NCI-H510A (cell line): ENCODE results near the gene MED13L.
A peak's percentile ranks its signal among the peaks of the same experiment; 100 is the strongest.

Experiments
- DNase-seq: peaks from one replicate; lab custom pipeline; 2025; lab: John Stamatoyannopoulos, UW

The MED13L gene

DNA sequence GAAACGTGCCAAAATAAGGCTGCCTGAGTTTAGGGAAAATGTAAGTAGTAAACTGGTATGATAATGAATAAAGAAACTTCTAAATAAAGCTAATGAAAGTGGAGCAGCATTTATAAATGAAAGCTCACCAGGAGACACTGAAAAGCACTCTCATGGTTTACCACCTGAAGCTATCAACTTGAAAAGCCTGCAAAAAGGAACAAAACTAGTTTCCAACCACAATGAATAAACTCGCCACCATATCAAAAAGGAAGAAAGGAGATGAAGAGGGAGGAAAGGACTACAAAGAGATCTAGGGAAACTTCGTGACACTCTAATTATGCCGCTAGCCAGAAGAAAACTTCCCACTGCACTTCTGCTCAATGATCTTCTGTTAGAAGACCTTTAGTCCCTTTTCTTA, 66.7 kb downstream of the MED13L start:
- no peak for DNase-seq

DNA sequence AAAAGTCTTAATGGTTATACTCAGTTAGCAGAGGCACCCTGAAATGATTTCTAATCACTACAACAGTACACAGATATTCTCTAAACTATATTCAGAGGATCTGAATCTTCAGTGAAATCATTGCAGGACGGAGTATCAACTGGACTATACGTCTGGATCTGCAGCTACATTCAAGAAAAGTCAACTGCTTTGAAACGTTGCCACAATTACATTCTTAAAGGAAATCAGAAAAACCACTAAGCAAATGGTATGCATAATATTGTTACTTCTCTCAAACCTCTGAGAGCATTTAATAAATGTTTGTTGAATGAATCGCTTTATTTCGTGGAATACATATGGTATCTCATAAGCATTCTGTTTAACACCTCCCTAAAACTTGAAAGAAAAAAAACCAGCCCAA, 67.4 kb downstream of the MED13L start:
- no peak for DNase-seq

DNA sequence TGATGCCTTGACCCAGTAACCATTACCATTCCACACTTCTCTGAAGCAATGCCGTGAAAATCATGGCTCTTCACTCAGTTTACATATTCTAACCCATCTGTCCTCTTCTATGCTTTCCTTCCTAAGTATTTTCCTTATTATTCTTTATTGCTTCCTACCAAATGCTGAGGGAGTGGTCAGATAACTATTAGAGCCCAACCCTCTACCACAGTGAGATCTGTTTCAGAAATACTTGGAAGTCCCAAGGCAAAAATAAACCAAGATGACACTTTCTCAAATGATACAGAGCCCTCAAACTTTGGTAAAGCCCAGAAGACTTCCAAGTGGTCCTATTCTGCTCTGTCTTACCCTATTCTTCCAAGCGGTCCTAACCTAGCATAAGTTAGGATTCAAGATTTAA, 68.0 kb downstream of the MED13L start:
- no peak for DNase-seq

DNA sequence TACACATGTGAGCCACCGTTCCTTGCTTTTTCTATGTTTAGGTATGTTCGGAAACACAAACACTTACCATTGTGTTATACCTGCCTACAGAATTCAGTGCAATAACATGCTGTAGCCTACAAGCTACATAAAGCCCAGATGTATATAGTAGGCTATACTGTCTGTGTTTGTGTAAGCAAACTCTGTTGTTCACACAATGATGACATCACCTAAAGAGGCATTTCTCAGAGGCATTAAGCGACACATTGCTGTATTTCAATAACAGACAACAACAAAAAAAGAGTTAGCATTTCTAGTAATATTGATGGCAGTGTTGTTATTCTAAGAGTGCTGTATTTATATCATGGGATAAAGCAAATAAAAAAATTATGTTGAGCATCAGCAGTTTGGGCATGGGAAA, 70.2 kb downstream of the MED13L start:
- no peak for DNase-seq

DNA sequence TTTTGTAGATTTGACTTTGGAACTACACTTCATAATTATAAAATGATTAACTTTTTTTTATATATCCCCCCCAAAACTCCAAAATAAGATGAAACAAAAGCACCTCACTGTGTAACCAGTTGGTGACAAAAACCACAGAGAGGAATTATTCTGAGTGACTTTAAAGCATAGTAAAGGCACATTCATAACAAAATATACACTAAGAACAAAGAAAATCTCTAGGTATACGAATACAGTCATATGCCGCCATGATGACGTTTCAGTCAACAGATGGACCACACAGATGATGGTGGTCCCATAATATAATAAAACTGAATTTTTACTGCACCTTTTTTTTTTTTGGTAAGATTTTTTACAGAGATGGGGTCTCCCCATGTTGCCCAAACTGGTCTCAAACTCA, 70.7 kb downstream of the MED13L start:
- no peak for DNase-seq

DNA sequence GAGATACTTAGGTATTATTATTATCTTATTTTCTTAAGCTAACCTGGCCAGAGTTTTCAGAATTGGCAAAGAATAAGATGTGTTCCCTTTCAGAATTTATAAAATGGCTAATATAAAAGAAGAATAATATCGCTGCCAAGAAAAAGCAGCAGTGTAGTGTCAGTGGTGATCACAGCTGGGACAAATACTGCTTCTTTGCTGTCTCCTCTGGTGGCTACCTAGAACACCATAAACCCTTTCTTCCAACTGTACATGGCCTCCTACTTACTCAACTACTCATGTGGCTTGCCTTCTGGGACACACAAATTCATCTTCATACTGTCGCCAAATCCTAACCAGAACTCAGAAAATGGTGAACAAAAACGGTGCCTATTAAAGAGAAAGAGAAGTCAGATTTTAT, 72.7 kb downstream of the MED13L start:
- no peak for DNase-seq

DNA sequence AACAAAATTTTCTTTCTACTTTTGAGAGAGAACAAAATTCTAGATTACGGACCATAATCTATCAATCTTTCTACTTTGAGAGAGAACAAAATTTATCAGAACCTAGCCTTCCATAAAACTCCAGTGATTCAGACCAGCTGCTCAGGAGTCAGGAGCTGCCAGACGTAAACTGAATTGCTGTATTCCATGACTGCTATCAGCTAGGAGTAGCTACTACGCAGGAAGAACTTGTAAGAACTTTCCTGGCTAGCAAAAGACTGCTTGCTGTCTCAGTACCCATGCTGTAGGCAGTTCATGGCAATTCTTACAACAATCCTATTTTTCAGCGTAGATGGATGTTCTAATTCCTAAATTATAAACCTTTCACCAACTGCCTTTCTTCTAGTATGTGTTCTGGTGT, 73.3 kb downstream of the MED13L start:
- no peak for DNase-seq

DNA sequence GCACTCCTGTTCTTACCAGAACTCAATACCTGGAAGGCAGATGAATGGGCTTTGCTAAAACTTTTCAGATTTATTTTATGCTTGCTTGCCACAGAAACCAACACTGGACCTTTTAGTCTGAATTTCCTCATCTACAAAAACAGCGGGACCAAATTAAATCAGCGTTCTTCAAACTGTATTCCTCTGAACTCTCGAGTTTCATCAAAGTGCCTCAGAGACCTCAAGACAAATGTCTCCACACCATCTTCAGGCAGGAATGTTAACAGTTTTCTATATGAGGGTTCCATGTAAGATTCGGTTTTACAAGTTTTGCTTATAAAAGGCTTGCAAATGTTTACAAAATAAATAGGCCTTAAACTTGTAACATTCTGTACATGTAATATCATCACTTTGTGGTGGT, 74.6 kb downstream of the MED13L start:
- DNase-seq, result no peak

DNA sequence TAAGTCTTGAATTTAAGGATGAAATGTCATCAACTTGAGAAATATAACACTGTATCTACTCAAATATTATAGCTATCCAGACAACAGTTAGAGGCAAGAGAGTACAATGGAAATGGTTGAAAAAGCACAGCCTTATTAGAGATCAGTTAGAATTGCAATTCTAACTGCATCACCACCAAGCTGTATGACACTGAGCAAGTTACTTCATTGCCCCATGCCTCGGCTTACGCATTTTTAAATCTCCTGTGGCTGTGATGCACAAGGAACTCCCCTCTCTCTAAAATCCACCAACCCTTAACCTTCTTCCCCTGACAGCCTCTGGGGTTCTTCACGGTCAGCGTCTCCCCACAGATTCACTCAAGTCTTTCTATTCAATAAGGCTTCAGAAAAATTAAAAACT, 75.1 kb downstream of the MED13L start:
- DNase-seq, result no peak

DNA sequence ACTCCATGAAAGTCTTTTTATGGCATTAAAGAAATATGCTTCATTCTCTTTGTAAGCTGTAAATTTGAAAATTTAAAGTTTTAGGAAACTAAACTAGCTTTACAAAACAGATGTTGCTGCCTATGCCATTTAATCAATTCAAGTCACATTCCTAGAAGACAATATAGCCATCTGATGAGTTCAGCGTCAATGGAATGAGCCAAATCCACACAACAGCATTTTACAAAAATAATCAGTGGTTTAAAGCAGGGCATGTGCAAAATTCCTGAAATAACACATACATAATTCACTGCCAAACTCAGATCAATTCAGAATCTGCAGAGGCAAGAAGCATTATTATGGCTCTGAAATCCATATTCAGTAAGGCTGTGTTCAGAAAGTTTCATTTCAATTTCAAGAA, 75.6 kb downstream of the MED13L start:
- DNase-seq, result no peak

DNA sequence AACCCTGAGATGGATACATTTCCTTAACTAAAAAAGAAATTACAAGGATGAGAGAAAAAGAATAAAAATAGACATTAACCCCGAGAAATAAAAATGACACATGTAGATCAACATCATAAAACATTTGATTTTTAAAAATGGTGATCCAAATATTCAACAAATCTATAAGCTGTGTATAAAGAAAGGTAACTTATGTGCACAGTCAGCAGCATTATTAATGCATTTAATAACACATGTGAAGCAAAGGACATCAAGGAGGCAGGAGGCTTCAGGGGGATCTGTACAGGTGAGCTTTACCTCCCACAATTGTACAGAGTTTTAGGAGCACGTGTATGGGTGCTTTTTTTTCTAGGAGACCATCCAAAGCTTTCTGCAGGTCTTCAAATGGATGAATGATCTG, 76.1 kb downstream of the MED13L start:
- DNase-seq, result no peak

DNA sequence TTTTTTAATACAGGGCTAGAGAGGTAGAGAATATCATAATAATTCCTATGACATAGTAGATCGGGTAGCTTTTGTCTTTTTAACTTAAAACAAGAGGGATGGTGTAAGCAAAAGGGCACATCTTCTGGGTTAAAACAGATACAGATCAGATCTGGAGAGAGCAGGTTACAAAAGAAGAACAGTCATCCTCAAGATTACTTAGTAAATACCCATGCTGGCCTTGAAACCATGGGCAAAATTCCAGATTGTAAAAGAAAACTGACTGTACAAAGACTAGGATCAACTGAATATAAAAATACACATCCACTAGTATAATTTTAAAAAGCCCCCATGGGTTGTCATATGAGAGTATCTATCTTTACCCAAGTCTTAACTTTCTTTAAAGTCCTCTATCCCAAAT, 76.7 kb downstream of the MED13L start:
- no peak for DNase-seq

DNA sequence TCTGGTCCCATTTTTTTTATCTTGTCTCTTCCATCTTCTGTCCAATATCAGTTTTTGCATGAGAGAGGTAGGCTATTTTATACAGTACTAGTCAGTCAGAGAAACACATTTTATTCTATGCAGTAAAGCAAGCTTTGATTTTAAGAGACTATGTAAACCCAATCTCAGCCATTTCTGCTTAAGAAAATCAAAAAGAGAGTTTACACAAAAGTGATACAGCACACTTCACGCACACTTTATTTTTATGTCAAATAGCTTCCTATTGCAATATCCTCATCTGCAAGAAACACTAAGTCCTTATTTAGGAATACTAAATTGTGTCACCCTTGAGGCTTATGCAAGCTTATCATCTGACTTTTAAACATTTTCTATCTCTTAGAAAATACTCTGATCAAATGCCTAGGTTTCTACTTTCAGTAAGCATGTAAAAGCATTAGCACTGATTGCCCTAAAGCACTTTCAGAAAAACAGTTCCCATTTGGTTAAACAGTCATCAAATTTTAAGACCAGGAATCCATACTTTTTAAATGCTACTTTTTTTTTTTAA, 78.3 kb downstream of the MED13L start:
- DNase-seq, result no peak

DNA sequence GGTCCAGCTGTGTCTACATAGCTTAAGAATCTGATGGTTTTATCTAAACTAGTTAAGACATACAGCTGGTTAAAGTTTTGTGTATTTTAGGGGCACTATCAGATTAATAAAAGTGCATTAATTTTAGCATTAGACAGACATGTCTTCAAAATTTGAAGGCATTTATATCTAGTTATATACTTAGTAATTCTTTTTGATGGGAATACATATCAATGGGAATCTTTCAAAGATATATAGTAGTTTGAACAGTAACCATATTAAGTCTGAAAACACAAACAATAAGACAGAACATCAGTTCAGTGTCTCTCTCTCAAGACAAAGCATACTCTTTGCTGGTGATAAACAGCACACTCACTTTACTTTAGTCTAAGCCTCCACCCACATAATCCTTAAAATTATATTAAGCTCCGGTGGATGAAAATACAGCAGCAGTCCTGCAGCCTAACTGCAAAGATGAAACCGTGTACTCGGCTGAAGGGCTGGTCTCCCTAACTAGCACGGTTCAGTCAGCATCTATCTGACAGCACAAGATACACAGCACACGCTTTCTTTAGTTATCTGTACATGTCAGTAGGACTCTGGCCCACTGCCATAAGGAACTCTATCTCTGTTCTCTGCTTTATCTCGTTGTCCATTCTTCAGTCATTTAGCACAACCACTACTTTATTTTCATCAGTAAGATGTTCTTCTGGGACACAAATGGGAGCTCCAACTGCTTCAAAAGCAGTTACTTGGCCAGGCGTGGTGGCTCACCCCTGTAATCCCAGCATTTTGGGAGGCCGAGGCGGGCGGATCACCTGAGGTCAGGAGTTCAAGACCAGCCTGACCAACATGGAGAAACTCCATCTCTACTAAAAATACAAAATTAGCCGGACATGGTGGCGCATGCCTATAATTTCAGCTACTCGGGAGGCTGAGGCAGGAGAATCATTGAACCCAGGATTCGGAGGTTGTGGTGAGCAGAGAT, 80.5 kb downstream of the MED13L start:
- no peak for DNase-seq

DNA sequence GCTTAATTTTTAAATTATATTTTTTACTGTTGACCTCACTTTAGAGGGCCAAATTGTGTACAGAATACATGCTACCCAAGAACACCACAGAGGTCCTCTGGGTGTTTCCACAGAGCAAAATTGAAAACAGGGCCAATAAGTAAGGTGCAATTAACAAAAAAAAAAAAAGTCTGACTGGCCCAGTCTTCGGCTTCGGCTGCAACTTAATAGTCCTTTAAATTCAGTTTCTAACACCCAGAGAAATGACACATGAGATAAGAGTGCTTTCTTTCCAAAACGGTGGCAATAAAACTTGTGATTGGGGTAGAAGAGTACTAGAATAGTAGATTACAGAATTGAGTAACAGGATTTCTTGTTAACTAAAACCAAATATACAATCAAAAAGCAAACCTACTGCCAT, 81.3 kb downstream of the MED13L start:
- no peak for DNase-seq

DNA sequence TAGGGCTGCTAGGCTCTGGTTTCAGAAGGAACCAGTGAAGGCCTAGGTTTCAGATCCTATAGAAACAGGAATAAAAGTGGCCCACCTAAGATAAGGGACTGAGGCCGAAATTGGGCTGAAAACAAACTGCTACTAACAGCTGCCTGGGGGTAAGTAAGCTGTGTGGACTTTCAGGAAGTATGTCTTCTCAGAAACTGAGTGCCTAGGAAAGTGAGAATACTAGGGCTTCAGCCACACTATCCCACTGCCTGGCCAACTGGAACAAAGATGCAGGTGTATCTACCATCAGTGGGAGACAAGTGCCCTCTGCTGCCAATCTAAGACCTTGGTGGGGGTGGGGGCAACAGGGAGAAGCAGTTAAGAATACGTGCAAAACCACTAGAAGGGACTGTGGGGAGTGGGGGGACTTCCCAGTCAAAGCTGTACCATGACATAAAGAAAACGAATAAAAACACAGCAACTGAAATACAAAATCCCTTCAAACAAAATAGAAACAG, 82.5 kb downstream of the MED13L start:
- DNase-seq, result peak; percentile 2

DNA sequence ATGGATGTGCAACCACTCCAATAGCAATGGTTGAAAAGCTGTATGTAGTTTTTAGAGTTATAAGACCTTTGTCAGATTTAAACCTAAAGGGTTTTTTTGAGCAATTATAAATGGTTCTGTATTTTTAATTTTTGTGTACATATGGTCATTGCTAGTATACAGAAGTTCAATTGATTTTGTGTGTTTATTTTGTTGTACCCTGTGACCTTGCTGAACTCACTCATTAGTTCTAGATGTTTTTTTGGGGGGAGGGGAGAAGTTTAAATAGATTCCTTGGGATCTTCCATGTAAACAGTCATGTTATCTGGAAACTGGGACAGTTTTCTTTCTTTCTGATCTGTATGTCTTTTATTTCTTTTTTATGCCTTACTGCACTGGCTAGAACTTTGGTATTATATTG, 87.8 kb downstream of the MED13L start:
- DNase-seq, result no peak

DNA sequence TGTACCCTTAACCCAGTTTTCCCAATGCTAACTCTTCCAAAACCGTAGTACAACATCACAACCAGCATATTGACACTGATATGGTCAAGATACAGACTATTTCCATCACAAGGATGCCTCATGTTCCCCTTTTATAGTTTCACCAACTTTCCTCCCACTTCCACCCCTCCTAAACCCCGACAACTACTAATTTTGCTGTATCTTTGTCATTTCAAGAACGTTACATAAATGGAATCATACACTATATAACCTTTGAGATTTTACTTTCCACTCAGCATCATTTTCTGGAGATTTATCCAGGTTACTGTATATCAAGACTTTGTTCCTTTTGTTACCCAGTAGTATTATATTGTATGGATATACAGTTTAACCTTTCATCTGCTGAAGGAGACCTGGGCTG, 88.9 kb downstream of the MED13L start:
- DNase-seq, result no peak

DNA sequence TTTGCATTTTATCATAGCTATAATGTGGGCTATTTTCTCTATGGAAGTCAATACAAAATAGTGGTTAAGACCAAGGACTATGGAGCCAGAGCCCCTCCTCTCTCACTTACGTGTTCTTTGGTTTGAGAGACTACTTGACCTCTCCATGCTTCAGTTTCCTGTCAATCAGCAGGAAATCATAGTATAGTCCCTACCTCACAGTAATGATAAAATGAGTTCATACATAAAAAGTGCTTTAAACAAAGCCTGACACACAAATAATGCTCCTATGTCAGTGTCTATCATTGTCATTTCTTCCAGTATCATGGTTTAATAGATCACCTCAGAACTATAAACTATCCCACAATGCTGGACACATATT, 90.4 kb downstream of the MED13L start:
- peak; percentile 51 for DNase-seq

DNA sequence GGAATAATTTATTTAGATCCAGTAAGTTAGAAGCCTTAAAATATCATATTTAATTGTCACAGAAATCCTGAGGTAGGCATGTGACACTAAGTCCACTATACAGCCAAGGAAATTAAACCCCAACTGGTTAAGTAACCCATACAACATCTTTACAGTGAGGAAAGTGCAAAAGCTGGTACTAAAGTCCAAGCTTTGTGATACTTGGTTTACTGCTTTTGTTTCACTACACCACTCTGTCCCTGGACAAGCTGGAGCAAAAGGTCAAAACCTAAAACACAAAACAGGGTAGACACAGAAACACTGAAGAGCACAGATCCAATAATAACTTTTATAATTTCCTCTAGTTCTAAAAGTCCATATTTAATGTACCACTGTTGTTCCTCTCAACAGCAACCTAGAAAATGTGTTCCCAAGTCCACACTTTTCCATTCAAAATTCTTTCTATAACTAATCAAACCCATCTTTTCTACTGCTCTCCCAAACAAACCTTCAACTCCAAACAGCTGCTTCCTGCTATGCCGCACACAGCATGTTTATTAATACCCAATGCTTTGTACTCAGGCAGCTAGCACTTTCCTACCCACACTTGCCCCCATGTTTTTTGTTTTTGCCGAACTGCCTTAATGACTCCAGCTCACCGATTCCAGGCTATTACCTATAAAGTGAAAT, 90.9 kb downstream of the MED13L start:
- peak; percentile 51 for DNase-seq

DNA sequence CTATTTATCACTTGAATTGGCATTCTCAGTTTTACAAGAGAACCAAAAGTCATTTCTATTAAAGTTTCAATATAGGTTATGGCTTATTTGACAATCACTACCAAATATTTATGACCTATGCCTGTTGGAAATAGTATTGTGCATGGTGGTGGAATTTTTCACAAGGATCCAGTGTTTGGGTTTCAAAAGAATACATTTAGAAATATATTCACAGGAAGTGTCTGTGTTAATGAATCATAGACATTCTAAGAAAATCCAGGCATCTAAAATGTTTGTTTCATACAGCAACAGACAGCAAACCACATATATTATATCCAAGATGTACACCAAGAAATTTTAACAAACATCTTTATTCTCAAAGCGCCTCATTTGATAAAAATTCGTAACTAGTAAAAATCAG, 92.7 kb downstream of the MED13L start:
- DNase-seq, result no peak

DNA sequence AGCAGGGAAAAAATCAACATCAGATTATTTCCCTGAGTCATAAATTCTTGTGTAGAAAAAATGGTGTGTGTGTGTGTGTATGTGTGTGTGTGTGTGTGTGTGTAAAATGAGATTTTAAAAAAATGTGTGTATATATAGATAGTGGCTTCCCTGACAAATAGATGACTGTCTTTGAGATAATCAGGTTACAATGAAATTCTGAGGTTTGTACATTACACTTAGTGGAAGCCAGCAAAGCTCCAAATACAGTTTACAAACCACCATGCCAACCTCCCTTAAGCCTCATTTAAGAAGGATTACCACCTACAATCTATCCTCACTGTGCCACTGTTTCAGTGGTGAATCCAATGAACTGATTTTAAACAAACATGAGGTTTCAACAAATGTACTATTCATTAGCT, 93.8 kb downstream of the MED13L start:
- no peak for DNase-seq
